Measurements from ENCODE around the gene PYGL. TPM values are rescaled to one million over a fixed set of nuclear protein-coding genes. Genes with fewer than 3 reads are reported as not detected.

The PYGL gene
- total RNA-seq, 1 experiment from 2014 or later, result 23.0 TPM

DNA sequence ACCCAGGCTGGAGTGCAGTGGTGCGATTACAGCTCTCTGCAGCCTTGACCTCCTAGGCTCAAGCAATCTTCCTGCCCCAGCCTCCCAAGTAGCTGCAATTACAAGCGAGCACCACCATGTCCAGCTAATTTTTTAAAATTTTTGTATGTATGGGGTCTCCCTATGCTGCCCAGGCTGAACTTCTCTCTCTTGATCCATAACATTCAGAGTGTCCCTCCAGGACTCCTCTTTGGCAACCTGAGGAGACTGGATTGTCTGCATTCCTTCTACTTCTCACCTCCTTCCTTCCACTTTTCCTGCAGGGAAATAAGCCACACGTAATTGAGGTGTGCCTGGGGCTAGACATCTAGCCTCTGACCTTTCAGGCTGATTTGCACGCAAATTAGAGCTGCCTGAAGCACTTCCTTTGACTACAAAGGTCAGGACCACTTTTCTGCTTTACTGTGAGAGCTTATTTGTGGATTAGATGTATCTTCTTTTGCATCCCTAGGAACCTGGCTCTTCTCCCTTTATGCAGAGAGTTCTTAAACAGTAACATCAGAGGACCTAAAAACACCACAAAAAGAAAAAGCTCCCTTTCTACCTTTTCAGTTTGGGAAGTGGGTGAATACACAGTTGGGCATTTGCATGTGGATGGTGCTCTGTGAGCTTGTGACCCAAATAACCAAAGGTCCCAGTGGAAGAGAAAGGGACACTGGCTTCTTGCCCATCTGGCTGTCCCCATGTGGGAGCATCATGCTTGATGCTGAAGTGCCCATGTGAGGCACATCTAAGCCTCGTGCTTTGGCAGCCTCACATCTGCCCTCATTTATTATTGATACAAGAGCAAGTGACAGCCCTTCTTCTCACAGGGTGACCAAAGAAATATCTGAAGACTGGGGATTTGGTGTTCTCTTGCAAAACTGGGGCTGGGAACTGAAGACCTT is 33.5 kb downstream of the PYGL start:
- Histone ChIP-seq H3K9me3 (ENCODE audit: control insufficient read depth, insufficient read depth, low read depth, low read length) (no peaks in the 10 kb centered on the region), H3K27ac (ENCODE audit: low read length) (no peak overlapping the region), H3K36me3 (ENCODE audit: control insufficient read depth, insufficient read depth, low read length) (peaks cover 2% of the 10 kb centered on the region; the same call in 1 of the 2 replicates), H3K27me3 (ENCODE audit: control insufficient read depth, insufficient read depth, low read length) (no peaks in the 10 kb centered on the region), H3K4me3 (ENCODE audit: low read depth in 2 of 2, low read length in 2 of 2) (no peak overlapping the region), H3K4me1 (ENCODE audit: control insufficient read depth, insufficient read depth, low read length) (no peaks in the 10 kb centered on the region)
- DNase-seq (ENCODE audit: low read depth, low spot score), result no peak
- ATAC-seq, result no peak
- in situ Hi-C loops (cut with HindIII; ENCODE audit: low pct_unique_long_range_greater_than_20kb, low sequenced_read_pairs), result no loop called here
- no TSS peak for BruUV-seq (replicated peaks)
- CTCF ChIA-PET, result no interaction called here
- TF ChIP-seq POLR2AphosphoS5 (IDR thresholded peaks at IDR 0.05; ENCODE audit: low read depth, low read length), result no peak
- TF ChIP-seq REST (IDR thresholded peaks at IDR 0.05; ENCODE audit: insufficient read depth in 1 of 2, low read depth in 2 of 2, low read length in 1 of 2), result no peak
- no peak for TF ChIP-seq TCF7L2 (IDR thresholded peaks at IDR 0.05; ENCODE audit: low read depth, low read length)
- no peak for TF ChIP-seq SIN3A (IDR thresholded peaks at IDR 0.05; ENCODE audit: borderline replicate concordance, insufficient read depth, low read depth, low read length)
- TF ChIP-seq, protein P1, sequence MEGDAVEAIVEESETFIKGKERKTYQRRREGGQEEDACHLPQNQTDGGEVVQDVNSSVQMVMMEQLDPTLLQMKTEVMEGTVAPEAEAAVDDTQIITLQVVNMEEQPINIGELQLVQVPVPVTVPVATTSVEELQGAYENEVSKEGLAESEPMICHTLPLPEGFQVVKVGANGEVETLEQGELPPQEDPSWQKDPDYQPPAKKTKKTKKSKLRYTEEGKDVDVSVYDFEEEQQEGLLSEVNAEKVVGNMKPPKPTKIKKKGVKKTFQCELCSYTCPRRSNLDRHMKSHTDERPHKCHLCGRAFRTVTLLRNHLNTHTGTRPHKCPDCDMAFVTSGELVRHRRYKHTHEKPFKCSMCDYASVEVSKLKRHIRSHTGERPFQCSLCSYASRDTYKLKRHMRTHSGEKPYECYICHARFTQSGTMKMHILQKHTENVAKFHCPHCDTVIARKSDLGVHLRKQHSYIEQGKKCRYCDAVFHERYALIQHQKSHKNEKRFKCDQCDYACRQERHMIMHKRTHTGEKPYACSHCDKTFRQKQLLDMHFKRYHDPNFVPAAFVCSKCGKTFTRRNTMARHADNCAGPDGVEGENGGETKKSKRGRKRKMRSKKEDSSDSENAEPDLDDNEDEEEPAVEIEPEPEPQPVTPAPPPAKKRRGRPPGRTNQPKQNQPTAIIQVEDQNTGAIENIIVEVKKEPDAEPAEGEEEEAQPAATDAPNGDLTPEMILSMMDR (IDR thresholded peaks at IDR 0.05), result no peak
- POLR2A ChIA-PET, result no interaction called here
- intact Hi-C loops (cut with micrococcal nuclease; ENCODE audit: unreplicated experiment), result no loop called here

DNA sequence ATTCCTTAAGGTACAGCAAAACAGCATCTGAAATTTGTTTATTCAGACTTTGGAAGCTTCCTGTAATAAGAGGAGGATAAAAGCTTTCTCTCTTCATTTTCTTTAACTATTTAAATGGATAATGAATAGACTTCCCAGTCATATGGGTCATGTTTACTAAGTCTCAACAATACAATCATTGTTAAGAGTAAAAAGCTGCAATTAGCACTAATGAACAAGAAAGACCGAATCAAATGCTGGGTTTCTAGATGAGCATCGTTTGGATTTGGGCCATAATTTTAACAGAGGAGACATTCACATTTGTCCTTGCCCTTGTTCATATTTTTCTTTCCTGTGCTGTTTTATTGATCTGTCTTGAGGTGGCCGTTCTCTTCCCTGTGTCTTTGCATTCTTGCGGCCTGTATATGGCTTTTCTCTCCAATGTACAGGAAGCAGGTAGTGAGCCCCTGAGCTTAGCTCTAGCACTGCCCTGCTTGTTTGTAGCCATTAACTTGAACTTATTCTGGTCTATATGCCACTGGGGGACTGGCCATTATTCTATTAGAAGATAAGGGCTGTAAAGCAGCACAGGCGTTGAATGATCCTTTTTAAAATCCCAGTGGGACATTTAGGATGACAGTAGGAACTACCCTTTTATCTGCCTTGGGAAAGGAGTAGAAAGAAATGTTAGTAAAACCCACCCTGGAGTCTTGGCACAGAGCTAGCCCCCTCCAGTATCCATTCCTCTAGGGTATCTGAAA is 37.8 kb downstream of the PYGL start:
- Histone ChIP-seq H3K27me3 (ENCODE audit: control insufficient read depth, insufficient read depth, low read length) (no peaks in the 10 kb centered on the region), H3K9me3 (ENCODE audit: control insufficient read depth, insufficient read depth, low read depth, low read length) (no peaks in the 10 kb centered on the region), H3K27ac (ENCODE audit: low read length) (no peak overlapping the region), H3K36me3 (ENCODE audit: control insufficient read depth, insufficient read depth, low read length) (peaks cover 2% of the 10 kb centered on the region; the same call in 1 of the 2 replicates), H3K4me1 (ENCODE audit: control insufficient read depth, insufficient read depth, low read length) (no peaks in the 10 kb centered on the region), H3K4me3 (ENCODE audit: low read depth in 2 of 2, low read length in 2 of 2) (no peak overlapping the region)
- TF ChIP-seq TCF7L2 (IDR thresholded peaks at IDR 0.05; ENCODE audit: low read depth, low read length) (no peak), POLR2AphosphoS5 (IDR thresholded peaks at IDR 0.05; ENCODE audit: low read depth, low read length) (no peak), REST (IDR thresholded peaks at IDR 0.05; ENCODE audit: insufficient read depth in 1 of 2, low read depth in 2 of 2, low read length in 1 of 2) (no peak), SIN3A (IDR thresholded peaks at IDR 0.05; ENCODE audit: borderline replicate concordance, insufficient read depth, low read depth, low read length) (no peak)
- TF ChIP-seq, protein P1 (IDR thresholded peaks at IDR 0.05), result no peak
- no peak for DNase-seq (ENCODE audit: low read depth, low spot score)
- POLR2A ChIA-PET, result no interaction called here
- no TSS peak for BruUV-seq (replicated peaks)
- intact Hi-C loops (cut with micrococcal nuclease; ENCODE audit: unreplicated experiment), result no loop called here
- in situ Hi-C loops (cut with HindIII; ENCODE audit: low pct_unique_long_range_greater_than_20kb, low sequenced_read_pairs), result no loop called here
- no peak for ATAC-seq
- CTCF ChIA-PET, result no interaction called here
